Measurements from ENCODE around the gene PDE6H.

PDE6H gene

GRCh38 chr12:14958361-14959125 is 14.3 kb upstream of the PDE6H start:
- no peak overlapping the region for H3K4me3 ChIP-seq (ENCODE audit: low read depth, low read length)
- no peak for TF ChIP-seq CTCF (IDR thresholded peaks at IDR 0.05; ENCODE audit: insufficient read depth, low read length, missing control alignments)
- no peak for DNase-seq (ENCODE audit: low read depth, low spot score)
- ChIA-PET CTCF (interaction anchor here (1.5 kb wide), 1 partner anchor 121 kb away, joined by 3 read pairs; no protein-coding TSS in a partner anchor), POLR2A (no interaction called here)

GRCh38 chr12:14959126-14959440 is 13.8 kb upstream of the PDE6H start:
- POLR2A ChIA-PET = no interaction called here
- H3K4me3 ChIP-seq (ENCODE audit: low read depth, low read length) = no peak overlapping the region
- no peak for DNase-seq (ENCODE audit: low read depth, low spot score)
- CTCF ChIA-PET = no interaction called here
- TF ChIP-seq CTCF (IDR thresholded peaks at IDR 0.05; ENCODE audit: insufficient read depth, low read length, missing control alignments) = no peak

GRCh38 chr12:14959463-14959862 is 13.4 kb upstream of the PDE6H start:
- TF ChIP-seq CTCF (IDR thresholded peaks at IDR 0.05; ENCODE audit: insufficient read depth, low read length, missing control alignments) = no peak
- CTCF ChIA-PET = no interaction called here
- no peak for DNase-seq (ENCODE audit: low read depth, low spot score)
- POLR2A ChIA-PET = no interaction called here
- no peak overlapping the region for H3K4me3 ChIP-seq (ENCODE audit: low read depth, low read length)

- H3K4me3 ChIP-seq (ENCODE audit: low read depth, low read length) = no peak overlapping the region
- DNase-seq (ENCODE audit: low read depth, low spot score) = no peak
- ChIA-PET CTCF (no interaction called here), POLR2A (no interaction called here)
- no peak for TF ChIP-seq CTCF (IDR thresholded peaks at IDR 0.05; ENCODE audit: insufficient read depth, low read length, missing control alignments)
Measured at GRCh38 chr12:14959916-14960496, 12.8 kb upstream of the PDE6H start.

GRCh38 chr12:14960548-14961465 is 12.0 kb upstream of the PDE6H start:
- no peak for DNase-seq (ENCODE audit: low read depth, low spot score)

More at GRCh38 chr12:14960548-14961465, 12.0 kb upstream of the PDE6H start:
- ChIA-PET POLR2A (no interaction called here), CTCF (no interaction called here)
- H3K4me3 ChIP-seq (ENCODE audit: low read depth, low read length) = no peak overlapping the region; the same call in 1 of the 2 replicates
- no peak for TF ChIP-seq CTCF (IDR thresholded peaks at IDR 0.05; ENCODE audit: insufficient read depth, low read length, missing control alignments)

All from AG04449 (cell line).